IMR-90 (cell line): Measurements from ENCODE around the gene MICAL1.

ENCODE experiments used
- CTCF ChIP-seq: conservative IDR thresholded peaks from 2 replicates; pipeline ENCODE4 v1.5.1; 2012; ENCODE audit warnings: mild to moderate bottlenecking, low read depth, low read length, improper control_type of control experiment
- POLR2A ChIP-seq: IDR thresholded peaks from 2 replicates; pipeline ENCODE4 v1.6.1; 2012; ENCODE audit warnings: mild to moderate bottlenecking, low read depth, low read length

GRCh38 chr6:109486068-109486467, 30.5 kb upstream of the MICAL1 start:
- TF ChIP-seq CTCF (no peak), POLR2A (no peak)
